T-helper 22 cell (primary cell): ENCODE results near the gene DEDD.

Experiments
- DNase-seq: peaks from one replicate; pipeline ENCODE4 v3.0.0-alpha.2; 2020; ENCODE audit warnings: low read depth

DEDD gene

GRCh38 chr1:161132410-161133219 is at the start of gene DEDD:
Gene DEDD, minus strand, starts transcription at chr1:161132667. Its CDS starts 8,205 bp downstream, at chr1:161124462.
- DNase-seq = peak; percentile 91

- peak; percentile 25 for DNase-seq
These were observed 49.7 kb upstream of the DEDD start for GRCh38 chr1:161182214-161182613.

- DNase-seq = no peak
These were observed 48.2 kb upstream of the DEDD start for GRCh38 chr1:161180639-161181038.

GRCh38 chr1:161179698-161180097 is 47.2 kb upstream of the DEDD start:
- no peak for DNase-seq

GRCh38 chr1:161177936-161178244 is 45.4 kb upstream of the DEDD start:
- no peak for DNase-seq

GRCh38 chr1:161177112-161177935 is 44.9 kb upstream of the DEDD start, which contains the start of gene B4GALT3:
Gene B4GALT3, minus strand, starts transcription at chr1:161177507. Its CDS starts 1,447 bp downstream, at chr1:161176060.
- DNase-seq = peak; percentile 75

- DNase-seq = no peak
These were observed 44.1 kb upstream of the DEDD start for GRCh38 chr1:161176468-161177111.

GRCh38 chr1:161175771-161176453 is 43.4 kb upstream of the DEDD start:
- no peak for DNase-seq

- DNase-seq = no peak
These were observed 42.4 kb upstream of the DEDD start for GRCh38 chr1:161174911-161175310.

- no peak for DNase-seq
These were observed 41.2 kb upstream of the DEDD start for GRCh38 chr1:161173711-161174110.

GRCh38 chr1:161172776-161173376 is 40.4 kb upstream of the DEDD start:
- DNase-seq = no peak

- DNase-seq = no peak
These were observed 39.9 kb upstream of the DEDD start for GRCh38 chr1:161172349-161172748.

GRCh38 chr1:161171696-161172095 is 39.2 kb upstream of the DEDD start:
- DNase-seq = no peak

GRCh38 chr1:161171191-161171590 is 38.7 kb upstream of the DEDD start:
- DNase-seq = no peak

- DNase-seq = no peak
These were observed 36.4 kb upstream of the DEDD start for GRCh38 chr1:161168906-161169305.

GRCh38 chr1:161166669-161167548 is 34.4 kb upstream of the DEDD start:
- DNase-seq = no peak

- DNase-seq = peak; percentile 92
These were observed 33.5 kb upstream of the DEDD start, which contains the start of gene PPOX for GRCh38 chr1:161165742-161166668. Gene PPOX, plus strand, starts transcription at chr1:161166426. Its CDS starts 422 bp downstream, at chr1:161166848.

- DNase-seq = no peak
These were observed 32.6 kb upstream of the DEDD start for GRCh38 chr1:161164901-161165610.

- no peak for DNase-seq
These were observed 31.3 kb upstream of the DEDD start for GRCh38 chr1:161163793-161164192.
